Epithelial cell of esophagus (primary cell): ENCODE measurements around the gene ZNF691.

Source experiments
- DNase-seq: peaks from one replicate; pipeline ENCODE4 v3.0.0; 2010; ENCODE audit warnings: low read depth
- H3K4me3 ChIP-seq: 2 replicates; pipeline ENCODE4 v1.5.1; 2011; ENCODE audit warnings: mild to moderate bottlenecking, low read length, control low read depth
- TF ChIP-seq, protein P1 (sequence below): IDR thresholded peaks from 2 replicates; pipeline ENCODE4 v1.5.1; 2011; ENCODE audit warnings: low read depth, mild to moderate bottlenecking, low read length, control low read depth, inconsistent platforms; ENCODE audit not compliant: insufficient read depth; ENCODE audit errors: missing control alignments

The ZNF691 gene, protein sequence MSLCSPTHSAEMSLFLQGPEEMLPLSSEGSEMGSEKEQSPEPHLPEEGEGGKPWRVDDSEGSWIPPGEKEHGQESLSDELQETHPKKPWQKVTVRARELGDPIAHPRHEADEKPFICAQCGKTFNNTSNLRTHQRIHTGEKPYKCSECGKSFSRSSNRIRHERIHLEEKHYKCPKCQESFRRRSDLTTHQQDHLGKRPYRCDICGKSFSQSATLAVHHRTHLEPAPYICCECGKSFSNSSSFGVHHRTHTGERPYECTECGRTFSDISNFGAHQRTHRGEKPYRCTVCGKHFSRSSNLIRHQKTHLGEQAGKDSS

DNA sequence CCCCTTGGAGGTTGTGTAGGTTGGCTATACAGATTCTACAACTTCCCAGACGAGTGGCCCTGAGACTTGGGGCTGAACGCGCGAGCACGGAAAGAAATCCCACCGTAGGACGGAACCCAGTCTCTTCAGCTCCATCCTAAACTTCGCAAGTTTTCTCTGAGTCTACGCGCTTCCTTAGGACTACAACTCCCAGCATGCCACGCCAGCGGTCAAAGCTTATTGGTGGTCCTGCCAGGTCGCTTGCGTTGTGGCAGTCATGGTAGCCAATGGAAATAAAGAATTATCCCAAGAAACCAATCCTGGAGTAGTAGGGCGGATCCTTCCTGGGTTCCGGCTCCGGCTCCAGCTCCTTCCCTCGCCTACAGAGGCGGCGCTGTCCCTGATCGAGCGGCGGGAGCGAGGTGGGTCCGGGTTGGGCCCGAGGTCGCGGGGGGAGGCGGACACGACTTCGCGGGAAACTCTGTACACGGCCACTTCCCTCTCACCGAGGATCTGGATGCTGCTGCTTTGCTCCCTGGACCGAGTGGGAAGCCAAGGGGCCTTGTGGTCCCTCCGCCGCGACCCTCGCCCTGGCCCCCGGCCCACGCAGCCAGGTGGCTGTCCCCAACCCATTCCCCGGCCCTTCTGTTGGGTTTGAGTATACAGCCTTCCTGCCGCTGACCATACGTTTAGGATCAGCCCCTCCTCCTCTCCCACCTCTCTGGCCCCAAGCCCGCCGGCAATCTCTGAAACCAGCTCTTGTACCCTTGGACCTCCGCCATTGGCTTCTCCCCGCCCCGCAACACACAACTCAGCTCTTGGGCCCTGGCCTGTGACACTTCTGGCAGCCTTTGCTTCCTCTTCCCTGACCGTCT, at the start of gene ZNF691:
Gene ZNF691, plus strand, starts transcription at position 357 of the 854 bp plus-strand sequence. CDS start 3,046 bp downstream, outside the sequence.
- H3K4me3 ChIP-seq = peak within 1 kb of the TSS; percentile 88
- TF ChIP-seq, protein P1, sequence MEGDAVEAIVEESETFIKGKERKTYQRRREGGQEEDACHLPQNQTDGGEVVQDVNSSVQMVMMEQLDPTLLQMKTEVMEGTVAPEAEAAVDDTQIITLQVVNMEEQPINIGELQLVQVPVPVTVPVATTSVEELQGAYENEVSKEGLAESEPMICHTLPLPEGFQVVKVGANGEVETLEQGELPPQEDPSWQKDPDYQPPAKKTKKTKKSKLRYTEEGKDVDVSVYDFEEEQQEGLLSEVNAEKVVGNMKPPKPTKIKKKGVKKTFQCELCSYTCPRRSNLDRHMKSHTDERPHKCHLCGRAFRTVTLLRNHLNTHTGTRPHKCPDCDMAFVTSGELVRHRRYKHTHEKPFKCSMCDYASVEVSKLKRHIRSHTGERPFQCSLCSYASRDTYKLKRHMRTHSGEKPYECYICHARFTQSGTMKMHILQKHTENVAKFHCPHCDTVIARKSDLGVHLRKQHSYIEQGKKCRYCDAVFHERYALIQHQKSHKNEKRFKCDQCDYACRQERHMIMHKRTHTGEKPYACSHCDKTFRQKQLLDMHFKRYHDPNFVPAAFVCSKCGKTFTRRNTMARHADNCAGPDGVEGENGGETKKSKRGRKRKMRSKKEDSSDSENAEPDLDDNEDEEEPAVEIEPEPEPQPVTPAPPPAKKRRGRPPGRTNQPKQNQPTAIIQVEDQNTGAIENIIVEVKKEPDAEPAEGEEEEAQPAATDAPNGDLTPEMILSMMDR = peak; percentile 55
- peak; percentile 98 for DNase-seq

DNA sequence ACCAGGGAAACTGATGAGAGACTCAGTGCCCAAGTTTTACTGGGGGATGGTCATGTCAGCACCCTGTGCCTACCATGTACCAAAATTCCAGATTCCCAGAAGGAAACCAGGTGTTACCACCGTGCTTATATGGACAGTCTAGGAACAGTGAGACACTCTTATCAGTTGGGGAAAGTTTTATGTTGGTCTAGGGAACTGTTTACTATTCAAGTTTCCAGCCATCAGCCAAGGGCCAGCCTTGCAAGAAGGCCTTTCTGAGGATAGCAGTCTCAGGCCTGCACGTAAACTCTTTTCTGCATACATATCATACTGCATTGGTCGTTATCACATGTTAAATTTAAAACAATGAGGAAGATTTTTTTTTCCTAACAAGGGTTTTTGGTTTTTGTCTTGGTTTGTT, 49.0 kb upstream of the ZNF691 start:
- no peak overlapping the region for H3K4me3 ChIP-seq
- TF ChIP-seq, protein P1 = no peak

DNA sequence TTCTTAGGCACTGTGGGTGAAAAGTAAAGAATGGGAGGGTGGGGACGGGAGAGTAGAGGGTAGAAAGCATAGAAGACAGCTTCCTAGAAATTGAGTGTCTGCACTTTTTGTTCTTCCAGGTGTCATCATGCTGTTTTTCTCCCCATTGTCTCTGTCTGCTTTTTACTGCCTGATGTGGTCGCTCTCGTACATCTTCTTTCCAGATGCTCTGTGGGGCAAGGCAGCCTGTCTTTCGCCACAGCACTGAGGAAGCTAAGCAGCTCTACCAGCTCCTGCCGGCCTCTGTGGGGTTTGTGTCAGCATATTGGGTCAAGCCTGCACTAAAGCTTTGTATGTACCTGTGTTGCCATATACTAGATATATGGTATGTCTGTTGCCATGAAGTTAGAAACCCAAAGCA, 48.4 kb upstream of the ZNF691 start:
- no peak for DNase-seq
- TF ChIP-seq, protein P1 = no peak
- H3K4me3 ChIP-seq = no peak overlapping the region

More for the DNA sequence above, 49.0 kb upstream of the ZNF691 start:
- no peak for DNase-seq

DNA sequence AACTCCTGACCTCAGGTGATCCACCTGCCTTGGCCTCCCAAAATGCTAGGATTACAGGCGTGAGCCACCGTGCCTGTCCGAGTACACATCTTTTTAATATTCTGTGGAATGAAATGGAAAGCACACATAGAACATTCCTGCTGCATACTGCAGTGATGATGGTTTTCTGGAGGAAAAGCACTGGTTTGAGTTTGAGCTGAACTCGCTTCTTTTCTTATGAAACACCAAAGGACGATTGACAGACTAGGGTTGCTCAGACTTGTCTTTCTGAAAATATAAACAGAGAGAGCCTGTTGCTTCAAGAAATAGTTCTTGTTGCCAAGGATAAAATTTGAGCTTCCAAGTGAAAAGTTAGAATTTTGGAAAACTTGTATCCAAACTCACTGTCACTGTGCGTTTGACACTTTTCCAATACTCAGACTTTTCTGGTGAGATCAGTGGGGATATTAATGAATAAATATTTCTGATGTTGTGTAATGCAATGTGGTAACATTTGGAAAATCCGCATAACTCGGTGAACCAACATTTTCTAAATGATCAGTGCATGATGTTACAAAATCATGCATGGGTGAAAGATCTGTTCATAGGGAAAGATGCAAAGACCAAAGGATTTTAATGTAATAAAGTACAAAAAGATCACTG, 44.5 kb upstream of the ZNF691 start:
- peak; percentile 32 for DNase-seq
- no peak overlapping the region for H3K4me3 ChIP-seq
- TF ChIP-seq, protein P1 = no peak

DNA sequence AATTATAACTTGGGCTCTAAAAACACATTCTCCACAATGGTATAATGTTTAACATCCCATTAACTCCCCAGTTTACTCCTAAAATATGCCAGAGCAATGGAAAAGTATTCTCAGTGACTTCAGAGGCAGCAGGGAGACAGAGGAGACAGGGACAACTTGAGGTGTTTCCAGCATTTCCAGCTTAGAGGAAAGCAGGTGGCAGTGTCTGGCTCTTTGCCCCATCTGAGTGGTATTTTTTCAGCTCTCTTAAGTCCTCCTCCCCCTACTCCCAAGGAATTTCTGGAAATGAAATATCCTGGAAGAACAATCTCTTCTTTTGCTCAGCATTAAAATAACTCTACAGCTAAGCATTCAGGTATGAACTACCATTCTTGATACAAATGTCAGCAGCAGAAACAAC, 40.2 kb upstream of the ZNF691 start:
- H3K4me3 ChIP-seq = no peak overlapping the region
- DNase-seq = no peak
- TF ChIP-seq, protein P1 = no peak

DNA sequence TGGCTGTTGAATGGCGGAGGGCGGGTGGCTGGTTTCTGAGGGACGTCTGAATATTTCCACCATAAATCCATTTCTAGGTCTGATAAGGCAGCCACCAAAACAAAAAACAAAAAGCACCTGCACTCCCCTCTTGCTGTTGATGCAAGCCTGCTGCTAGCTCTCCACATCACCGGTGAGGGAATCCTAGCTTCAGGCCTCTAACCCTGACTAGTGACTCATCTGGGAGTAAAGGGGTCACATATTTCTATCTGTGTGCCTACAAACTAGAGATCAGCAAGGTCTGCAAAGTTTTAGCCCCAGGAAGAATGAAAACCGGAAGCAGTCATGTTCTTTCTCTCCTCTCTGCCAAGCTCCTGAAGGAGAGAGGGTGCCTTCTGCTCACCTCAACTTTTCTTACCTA, 39.8 kb upstream of the ZNF691 start:
- DNase-seq = no peak
- no peak overlapping the region for H3K4me3 ChIP-seq
- TF ChIP-seq, protein P1 = no peak
